Medulla oblongata (tissue), 1 donor: ENCODE data around the gene PLAC8L1.
A peak's percentile ranks its signal among the peaks of the same experiment; 100 is the strongest.

Experiments used
- DNase-seq: peaks from one replicate; pipeline ENCODE4 v3.0.0-alpha.2; 2015; ENCODE audit errors: extremely low spot score

The PLAC8L1 gene

DNA sequence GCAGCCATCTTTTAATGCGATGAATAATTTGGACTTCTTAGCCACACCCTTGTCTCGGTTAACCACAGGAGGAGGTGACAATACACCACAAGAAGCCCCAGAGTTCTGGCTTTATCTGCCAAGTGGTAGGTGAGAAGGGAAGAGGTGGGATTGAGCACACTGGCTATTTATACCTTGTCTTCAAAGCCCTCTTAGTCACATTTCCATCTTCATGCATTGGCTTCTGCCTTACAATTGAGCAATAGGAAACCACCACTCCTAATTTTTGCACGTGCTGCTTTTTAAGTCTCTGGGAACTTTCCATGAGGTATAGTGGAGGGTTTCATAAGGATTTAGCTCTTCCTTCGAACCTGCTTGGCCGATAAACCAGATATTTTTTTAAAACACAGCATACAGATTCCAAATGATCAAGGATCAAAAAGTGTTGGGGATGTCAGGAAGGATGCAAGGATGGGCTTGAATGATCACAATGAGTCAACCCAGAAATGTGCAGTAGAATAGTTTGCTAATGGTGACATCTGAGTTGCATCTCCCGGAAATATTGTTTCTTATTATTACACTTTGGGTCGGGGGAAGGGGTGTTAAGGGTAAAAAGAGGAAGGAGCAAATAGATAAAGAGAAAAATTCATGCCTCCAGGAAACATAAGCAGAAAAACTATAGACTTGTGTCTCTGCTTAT, 25.5 kb downstream of the PLAC8L1 start:
- no peak for DNase-seq

DNA sequence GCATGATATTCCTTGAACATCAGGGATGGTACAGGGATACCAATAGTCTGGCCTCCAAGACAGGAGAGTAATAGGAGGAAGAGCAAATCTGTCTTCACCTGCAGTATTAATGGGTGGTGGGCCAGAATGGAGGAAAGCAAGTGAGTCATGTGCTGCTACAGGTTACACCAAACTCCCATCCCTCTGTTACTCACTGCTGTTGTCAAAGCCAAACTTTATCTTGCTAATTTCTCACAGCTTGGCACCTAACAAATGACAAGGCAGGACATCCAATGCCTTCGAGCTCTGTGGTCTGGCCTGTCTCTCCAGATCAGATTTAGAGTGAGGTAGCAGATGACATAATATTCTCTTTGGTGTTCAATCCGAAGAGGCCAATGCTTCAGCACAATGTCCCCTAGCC, 26.8 kb downstream of the PLAC8L1 start:
- DNase-seq, result no peak

DNA sequence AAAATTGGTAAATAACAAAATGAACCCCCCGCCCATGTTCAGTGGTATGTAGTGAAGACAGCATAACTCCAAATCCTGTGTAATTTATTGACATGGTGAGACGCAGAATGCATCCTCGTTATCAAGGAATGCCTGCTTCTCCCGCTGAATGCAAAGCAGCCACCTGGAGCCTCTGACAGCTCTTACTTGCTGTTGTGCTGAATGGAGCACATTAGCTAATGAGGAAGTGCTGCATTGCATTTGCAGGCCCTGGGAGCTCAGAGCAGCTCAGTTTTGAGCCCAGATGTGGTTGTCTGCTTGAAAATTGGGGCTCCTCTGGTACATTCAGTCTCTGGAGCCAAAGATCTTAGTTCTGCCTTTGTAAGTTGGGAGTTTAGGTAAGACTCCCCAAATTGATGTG, 28.9 kb downstream of the PLAC8L1 start:
- DNase-seq, result no peak

DNA sequence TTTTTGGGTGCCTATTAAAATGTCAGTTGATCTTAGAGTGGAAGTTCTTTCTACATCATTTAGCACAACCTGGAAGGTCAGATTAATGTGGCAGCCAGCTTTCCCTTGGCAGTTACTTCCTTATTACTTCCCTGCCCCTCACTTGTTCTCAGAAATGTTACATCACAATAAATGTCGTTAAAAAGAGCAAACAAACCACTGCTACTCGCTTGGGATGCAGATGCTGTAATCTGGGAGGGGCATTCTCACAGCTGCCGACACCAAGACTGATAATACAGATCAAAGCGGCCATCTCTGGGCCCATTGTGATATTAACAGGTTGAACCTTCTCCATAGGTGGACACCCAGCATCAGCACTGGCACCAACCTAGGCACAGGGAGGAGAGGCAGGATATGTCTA, 29.3 kb downstream of the PLAC8L1 start:
- DNase-seq, result no peak

DNA sequence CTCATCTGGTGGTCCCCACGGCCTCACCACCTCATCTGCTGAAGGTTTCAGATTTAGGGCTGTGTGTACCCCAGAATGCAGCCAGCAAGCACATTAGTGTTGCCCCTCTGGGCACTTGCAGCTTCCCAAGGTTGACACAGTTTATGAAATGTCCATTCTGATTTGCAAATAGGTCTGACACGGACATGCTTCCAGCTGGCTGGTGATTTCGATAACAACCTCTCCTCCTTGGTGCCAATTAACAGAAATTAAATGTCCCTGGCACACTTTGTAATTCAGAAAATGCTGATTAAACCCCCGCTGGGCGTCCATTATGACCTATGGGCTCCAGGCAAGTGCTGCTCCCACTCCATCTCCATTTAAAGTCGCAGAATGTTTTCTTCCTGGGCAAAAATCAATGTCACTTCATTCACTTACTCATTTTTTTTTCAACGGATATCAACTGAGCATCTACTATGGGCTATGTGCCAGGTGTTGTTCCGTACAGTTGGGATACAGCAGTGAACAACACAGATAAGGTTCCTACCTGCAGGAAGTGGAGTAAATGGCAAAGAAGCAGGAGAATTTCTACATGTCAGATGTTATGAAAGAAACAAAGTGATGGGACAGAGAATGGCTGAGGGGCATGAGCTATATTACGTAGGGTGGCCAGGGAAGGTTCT, 32.0 kb downstream of the PLAC8L1 start:
- DNase-seq, result no peak

DNA sequence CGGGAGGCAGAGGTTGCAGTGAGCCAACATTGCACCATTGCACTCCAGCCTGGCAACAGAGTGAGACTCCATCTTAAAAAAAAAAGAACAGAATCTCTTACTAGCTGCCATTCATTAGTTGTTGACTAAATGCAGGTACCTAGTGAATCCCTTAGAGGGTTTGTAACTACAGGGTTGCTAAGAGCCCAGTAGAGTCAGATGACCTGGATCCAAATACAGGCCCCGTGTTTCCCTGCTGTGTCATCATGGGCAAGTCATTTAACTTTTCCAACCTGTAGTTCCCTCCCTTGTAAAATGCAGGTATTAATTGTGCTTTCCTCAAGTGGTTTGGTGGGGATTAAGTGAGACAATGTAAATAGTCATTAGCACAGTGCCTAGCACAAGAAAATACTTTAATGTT, 32.8 kb downstream of the PLAC8L1 start:
- DNase-seq, result no peak

DNA sequence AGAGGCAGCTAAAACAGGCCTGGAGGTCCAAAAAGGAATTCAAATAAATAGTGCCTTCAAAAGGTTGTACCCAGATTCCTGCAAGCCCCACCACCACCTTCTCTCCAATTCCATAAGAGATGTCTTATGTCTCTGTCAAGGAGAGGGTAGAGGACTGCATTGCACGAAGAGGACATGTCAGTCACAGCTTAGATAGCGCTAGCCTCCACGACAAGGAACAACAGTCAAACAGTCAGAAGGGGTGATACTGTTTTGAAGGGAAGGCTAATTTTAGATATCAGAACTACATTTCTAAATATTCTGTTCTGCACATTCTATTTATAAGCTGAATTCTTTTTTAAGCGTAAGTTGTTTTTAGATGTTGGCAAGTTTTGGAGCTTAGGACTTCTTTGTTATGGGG, 34.2 kb downstream of the PLAC8L1 start:
- no peak for DNase-seq

DNA sequence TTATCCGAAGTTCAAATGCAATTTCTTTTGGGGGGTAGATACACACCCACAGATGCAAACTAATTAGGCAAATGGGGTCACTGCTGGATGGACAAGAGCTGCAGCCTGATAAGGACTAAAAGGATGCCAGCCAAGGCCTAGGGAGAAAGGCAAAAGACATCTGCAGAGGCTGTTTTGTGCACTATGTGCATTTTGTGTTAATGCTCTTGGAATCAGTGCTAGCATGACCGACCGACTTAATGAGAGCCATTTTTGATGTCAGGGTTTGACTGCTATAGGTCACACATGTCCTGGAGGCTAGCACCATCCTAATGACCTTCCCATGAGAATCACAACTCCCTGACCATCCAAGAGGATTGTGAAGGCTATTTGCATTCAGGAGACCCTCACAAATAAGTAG, 34.6 kb downstream of the PLAC8L1 start:
- DNase-seq, result no peak

DNA sequence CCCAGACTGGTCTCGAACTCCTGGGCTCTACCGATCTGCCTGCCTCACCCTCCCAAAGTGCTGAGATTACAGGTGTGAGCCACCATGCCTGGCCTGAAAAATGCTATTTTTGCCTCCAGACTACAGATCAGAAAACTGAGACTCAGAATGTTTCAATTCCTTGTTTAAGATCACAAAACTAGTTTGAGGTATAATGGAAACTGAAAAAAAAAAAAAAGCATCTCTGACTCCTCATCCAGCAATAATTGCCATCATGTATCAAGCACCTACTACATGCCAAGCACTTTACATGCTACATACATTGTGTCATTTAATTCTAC, 35.6 kb downstream of the PLAC8L1 start:
- no peak for DNase-seq

DNA sequence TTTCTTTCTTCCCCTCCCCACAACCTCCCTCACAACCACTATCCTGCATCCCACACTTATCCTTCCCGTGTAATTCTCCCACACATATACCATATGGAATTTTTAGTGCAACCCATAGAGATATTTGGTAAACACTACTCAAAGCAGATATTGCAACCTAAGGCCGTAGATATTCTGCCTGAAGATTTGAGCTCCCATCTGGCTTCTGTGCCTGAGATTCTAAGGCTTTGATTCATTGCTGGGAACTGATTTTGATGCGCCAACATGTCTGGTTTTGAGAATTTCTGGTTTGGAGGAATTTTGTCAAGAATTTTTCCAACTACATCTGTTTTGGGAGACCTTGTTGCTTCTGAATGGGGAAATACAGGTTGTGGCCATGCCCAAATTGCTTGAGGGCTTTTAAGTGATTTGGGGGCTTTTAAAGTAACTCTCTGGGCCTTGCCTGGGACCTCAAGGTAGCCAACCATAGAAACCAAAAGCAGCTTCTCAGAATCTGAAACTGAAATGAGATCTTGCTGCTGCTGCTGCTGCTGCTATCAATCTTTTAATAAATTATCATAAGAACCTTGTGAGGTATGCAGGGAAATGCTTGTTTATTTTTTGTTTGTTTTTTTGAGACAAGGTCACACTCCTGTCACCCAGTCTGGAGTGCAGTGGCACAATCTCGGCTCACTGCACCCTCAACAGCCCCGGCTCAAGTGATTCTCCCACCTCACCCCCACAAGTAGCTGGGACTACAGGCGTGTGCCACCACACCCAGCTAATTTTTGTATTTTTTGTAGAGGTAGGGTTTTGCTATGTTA, 36.2 kb downstream of the PLAC8L1 start:
- no peak for DNase-seq

DNA sequence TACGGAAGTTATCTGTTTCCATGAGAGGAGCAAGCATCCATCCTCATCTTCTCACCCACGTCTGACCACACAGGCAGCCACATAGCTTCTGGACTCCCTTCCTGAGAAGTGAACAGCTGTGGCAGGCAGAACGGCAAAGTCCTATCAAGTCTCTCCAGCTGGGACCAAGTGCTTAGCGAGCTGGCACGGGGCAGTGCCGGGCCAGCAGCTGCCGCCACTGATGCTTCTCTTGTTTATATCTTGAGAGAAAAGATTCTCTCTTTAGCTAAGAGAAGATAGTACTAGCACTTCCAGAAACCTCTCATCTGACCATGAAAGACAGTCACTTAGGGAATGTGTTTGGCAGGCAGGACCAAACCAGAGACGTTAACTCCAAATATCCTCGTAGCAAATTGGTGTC, 37.2 kb downstream of the PLAC8L1 start:
- no peak for DNase-seq

DNA sequence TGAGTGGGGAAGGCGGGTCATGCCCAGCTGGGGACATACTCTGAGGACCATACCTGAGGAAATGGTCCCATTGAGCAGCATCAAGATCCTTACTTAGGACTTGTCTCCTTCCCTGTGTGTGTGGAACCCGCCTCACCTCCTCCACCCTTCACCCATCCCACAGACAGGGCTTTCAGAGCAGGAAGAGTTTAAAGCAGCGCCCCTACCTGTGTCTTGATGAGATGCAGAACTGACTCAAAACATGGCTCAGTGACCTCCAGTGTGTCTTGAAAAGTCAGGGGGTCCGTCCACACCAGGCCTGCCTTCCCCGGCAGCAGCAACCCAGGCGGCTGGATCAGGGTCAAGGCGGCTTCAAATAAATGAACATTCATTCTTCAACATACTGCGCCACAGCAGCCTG, 38.4 kb downstream of the PLAC8L1 start:
- DNase-seq, result no peak

DNA sequence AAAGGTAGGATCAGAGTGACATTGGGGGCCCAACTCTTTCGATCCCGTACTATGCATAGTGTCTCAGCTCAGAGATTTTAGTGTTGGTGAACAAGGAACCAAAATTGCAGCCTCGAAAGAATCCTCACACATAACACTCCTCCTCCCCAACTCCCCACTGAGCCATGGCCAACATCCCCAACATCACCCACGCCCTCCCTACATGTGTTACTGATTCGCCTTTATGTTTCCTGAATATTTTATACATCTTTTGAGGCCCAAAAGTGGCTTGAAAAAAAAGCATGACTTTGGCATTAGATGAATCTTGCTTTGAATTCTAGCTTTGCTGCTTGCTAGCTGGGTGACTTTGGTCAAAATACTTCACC, 45.2 kb downstream of the PLAC8L1 start:
- no peak for DNase-seq

DNA sequence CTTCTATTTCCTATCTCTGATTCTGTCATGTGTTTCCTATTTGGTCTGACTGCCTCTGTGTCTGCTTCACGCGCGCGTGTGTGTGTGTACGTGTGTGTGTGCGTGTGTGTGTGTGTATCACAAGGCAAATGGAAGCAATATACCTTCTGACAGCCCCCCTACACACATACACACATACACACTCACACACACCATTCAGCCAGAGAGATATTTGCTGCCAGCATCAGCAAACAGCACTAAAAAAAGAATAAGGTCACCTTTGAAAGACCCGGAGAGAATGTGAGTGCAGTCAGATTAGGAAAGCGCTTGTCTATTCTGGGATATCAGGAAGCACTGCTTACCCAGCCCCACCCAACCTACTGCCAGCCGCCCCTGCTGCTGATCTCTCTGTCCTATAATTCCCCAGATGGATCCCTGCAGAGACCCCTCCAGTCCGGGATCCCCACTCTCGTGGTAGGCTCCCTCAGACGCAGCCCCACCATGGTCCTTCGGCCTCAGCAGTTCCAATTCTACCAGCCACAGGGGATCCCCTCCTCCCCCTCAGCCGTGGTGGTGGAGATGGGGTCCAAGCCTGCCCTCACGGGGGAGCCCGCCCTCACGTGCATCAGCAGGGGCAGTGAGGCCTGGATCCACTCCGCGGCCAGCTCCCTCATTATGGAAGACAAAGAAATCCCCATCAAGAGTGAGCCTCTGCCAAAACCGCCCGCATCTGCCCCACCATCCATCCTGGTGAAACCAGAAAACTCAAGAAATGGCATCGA, 45.7 kb downstream of the PLAC8L1 start:
- no peak for DNase-seq

DNA sequence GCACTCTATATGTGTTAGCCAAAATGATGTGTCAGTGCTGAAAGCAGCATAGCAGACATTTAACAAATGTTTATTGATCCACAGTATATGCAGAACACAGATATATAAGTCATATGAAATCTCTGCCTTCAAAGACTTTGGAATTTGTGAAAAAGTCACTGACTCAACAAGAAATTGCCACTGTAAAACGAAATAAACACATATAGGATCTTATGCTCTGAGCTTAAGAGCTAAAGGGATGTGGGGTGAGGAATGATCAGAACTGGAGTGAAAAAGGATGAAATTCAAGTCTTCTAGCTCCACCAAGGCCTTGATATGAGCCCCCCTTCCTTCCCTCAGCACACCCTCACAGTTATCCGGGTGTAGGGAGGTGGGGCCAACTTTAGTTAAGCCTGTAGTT, 49.9 kb downstream of the PLAC8L1 start:
- no peak for DNase-seq

DNA sequence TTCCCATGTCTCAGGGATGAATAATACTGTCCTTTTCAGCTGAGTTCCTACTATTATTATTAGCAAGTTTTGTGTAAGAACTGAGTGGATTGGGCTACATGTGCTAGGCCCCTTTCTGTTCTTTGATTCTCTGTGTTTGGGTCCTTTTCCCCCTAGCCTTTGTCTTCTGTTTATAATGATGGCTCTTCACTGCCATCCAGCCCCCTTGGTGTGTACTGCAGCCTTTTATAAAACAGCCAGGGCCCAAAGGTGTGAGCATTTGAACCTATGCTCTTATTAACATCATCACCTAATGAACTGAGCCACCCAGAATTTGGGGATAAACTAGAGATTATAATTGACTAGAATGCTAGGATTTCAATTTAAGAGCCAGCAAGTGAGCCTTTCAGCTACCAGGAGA, 52.6 kb downstream of the PLAC8L1 start:
- no peak for DNase-seq

DNA sequence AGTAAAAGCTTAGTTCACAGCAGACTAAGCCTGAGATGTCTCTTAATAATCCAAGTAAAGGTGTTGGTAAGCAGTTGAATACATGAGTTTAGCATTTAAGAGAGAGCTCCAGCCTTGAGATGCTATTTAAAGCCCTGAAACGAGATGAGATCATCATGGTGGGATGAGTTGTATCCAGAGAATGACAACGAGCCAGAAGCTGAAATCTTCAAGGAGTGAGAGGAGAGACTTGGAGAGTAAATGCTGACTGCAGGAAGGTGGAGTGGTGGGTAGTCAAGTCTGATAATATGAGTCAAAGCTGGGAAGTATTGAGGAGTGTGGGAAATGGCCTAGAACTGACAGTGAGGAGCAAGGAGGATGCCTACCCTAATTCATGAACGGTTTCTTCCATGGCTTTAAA, 53.7 kb downstream of the PLAC8L1 start:
- DNase-seq, result no peak

DNA sequence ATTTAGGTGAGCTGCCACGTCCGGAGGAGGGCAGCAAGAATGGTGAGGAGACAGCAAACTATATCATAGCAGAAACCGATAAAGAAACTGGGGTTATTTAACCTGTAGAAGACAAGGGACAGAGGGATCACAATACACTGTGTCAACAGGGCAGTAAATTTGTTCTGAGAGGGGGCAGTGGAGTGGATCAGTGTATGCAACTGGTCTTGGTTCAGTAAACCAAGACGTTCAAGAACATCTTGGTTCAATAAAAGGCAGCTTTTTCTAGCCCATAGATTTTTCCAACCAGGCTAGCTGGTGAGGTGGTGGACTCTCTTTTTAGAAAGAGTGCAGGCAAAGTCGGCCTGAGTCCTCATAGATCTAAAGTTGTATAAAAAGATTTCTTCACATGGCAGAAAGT, 55.3 kb downstream of the PLAC8L1 start:
- no peak for DNase-seq

DNA sequence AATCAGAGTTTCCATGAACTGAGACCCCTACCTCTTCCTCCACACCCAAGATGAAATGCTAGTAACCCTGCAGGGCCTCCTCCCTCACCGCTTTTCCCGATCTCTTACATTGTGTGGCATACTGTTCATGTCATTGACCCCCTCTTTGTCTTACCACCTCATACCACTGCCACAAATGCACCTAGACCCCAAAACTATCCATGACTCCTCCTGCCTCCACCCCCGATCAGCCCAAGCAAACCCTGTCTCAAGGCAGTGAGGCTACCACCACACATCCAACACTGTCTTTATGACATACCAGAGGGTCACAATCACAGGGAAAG, 55.7 kb downstream of the PLAC8L1 start:
- DNase-seq, result no peak

DNA sequence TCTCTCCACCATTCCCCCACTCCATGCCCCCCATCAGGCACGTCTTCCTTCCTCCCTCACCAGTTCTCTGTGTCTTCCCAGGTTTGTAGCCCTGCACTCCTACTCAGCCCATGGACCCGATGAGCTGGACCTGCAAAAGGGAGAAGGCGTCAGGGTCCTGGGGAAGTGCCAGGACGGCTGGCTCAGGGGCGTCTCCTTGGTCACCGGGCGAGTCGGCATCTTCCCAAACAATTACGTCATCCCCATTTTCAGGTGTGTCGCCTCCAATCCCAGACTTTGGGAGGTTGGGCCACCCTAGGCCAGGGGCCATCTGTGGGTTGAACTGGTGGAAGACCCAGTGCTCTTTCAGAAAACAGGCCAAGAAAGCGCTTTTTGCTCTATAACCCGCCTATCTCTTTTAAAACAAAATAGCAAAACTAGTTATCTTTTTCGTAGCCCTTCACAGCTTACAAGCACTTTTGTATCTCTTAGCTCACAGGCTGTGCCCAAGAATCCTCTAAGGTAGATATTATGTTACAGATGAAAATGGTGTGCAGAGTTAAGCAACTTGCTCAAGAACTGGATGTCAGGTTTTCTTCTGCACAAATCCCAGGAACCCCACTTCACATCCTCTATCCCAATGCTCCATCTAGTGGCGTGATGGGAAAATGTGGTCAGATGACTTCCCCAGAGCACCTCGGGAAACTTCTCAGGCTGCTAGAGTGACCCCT, 56.2 kb downstream of the PLAC8L1 start:
- peak; percentile 79 for DNase-seq

DNA sequence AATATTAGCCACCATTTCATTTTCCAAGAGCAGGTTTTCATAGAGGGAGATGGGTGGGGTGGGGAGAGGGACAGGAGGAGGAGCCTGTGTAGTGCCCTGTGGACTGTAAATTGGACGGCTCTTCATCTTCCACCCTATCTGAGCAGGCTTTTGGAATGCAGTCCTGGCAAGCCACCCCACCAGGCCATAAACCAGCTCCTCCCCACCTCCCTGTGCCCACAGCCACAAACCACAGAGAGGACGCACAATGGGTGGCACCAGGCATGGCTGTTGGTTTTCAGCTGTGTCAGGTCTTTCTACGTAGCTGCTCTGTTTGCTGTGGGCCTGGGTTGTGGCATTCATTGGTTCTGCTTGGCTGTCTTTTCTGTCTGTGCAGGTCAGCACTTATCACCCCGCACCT, 58.0 kb downstream of the PLAC8L1 start:
- no peak for DNase-seq

DNA sequence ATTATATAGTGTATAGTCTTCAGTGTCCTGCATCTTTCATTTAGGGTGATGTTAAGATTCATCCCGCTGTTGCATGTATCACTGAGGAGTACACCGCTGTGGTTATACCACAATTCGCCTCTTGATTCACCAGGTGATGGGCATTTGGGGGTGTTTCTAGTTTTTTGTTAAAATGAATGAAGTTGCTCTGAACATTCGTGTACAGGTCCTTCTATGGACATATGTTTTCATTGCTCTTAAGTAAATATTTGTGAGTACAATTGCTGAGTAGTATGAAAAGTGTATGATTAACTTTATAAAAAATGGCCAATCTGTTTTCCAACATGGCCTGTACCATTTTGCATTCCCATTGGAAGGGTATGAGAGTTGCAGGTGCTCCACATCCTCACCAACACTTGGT, 61.7 kb downstream of the PLAC8L1 start:
- DNase-seq, result no peak
